Right lobe of liver (tissue), 6 donors: ENCODE measurements around the gene ZMPSTE24. TPM values are rescaled to one million over a fixed set of nuclear protein-coding genes. Genes with fewer than 3 reads are reported as not detected.

Experiments used
- ATAC-seq, 4 donors: fragments of 200-7000 bp; cut with Tn5 transposase; one replicate each; pipeline ENCODE4 v1.9.1; 2020; ENCODE audit warnings: mild to moderate bottlenecking in 4 of 4, moderate library complexity in 4 of 4
- DNase-seq, 3 donors: peaks; one replicate each; pipeline ENCODE4 v3.0.0-alpha.2; 2020
- H3K27ac ChIP-seq, 3 donors: fragments of 200-600 bp; one replicate each; pipeline ENCODE4 v1.8.0; 2022
- H3K27me3 ChIP-seq, 2 donors: fragments of 200-600 bp; one replicate each; pipeline ENCODE4 v1.8.0; 2022
- H3K36me3 ChIP-seq, 4 donors: fragments of 200-600 bp; sonication (generic) in 1 of 4; one replicate each; pipeline versions ENCODE4 v1.5.1 to v1.8.0; 2017 to 2022; ENCODE audit warnings: control low read depth in 1 of 4
- H3K4me1 ChIP-seq, 4 donors: fragments of 200-600 bp; sonication (generic) in 1 of 4; one replicate each; pipeline versions ENCODE4 v1.5.1 to v1.8.0; 2017 to 2022; ENCODE audit warnings: control low read depth in 1 of 4
- H3K4me3 ChIP-seq, 3 donors: fragments of 200-600 bp; one replicate each; pipeline ENCODE4 v1.8.0; 2022
- H3K9me3 ChIP-seq, 4 donors: fragments of 200-600 bp; sonication (generic) in 1 of 4; one replicate each; pipeline versions ENCODE4 v1.5.1 to v1.8.0; 2017 to 2022; ENCODE audit warnings: control low read depth in 1 of 4
- POLR2A ChIP-seq: fragments of 450-650 bp; IDR thresholded peaks from one replicate; pipeline ENCODE4 v1.6.1; 2017; ENCODE audit warnings: antibody characterized with exemption, mild to moderate bottlenecking
- WGBS: methylation state at CpG from one replicate; pipeline ENCODE4 v1.1.6; 2018; ENCODE audit warnings: low coverage, low lambda C conversion rate; ENCODE audit not compliant: insufficient coverage; ENCODE audit errors: missing lambda C conversion rate; 5-methylcytosine and 5-hydroxymethylcytosine counted together
- intact Hi-C, 2 donors: fragments of 100-400 bp; cut with DNase I; formaldehyde crosslinking; loops; one replicate each; pipeline versions ENCODE4 v1.11.2 to v1.14.1; 2022
- total RNA-seq, 6 experiments: library from RNA; depleted of rRNA in 2 of 6; stranded (reverse); fragments of >200 nt in 2 of 6; fragmentation: NEBNext Ultra II Directional in 3 of 6; extraction: Animal tissue kit (Norgen Biotek cat#: 25700) in 3 of 6; gene quantifications; one replicate each; pipeline versions ENCODE4 v1.1.0 to v1.2.4, GENCODE V29; 2016 to 2023
- TF ChIP-seq, protein P1 (sequence below), 4 donors: fragments of 200-600 bp in 3 of 4; fragments of 450-650 bp in 1 of 4; IDR thresholded peaks; one replicate each; pipeline versions ENCODE4 v1.5.1 to v1.8.0; 2016 to 2022; ENCODE audit warnings: antibody characterized with exemption in 4 of 4, mild to moderate bottlenecking in 2 of 4
- donor health status: DM: no; HTN: yes; CAD: no.
- donor health status: DM: no; HTN: no; CAD: no.
- donor health status: DM: no; HTN: no; CAD: no.
- donor health status: DM: no; HTN: yes; CAD: no.
- donor health status: DM: no; HTN: yes; CAD: no.

The ZMPSTE24 gene
- total RNA-seq, 6 experiments from 2014 or later = 21.1 to 36.9 (median 27.5) TPM

DNA sequence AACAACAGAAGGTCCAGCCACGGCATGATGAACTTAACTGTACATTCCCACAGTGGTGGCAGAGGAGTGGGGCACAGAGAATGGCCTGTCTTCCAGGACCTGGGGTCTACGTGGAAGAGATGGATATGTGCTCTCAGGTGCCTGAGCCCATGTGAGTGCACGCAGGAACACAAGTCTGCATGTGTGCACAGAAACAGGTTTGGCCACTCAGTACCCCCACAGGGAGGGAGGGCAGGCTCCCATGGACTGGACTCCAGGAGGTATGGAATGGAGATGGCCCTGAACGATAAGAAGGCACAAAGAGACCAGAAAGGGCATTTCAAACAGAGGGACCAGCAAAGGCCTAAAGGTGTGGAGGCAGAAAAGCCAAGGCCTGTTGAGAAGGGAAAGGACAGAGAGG lies 48.3 kb downstream of the ZMPSTE24 start:
- Histone ChIP-seq H3K27me3 (no peaks in the 10 kb centered on the region), H3K36me3 (no peaks in the 10 kb centered on the region), H3K9me3 (no peaks in the 10 kb centered on the region), H3K27ac (no peak overlapping the region), H3K4me3 (no peak overlapping the region), H3K4me1 (no peaks in the 10 kb centered on the region)
- no peak for ATAC-seq
- intact Hi-C loops = no loop called here
- TF ChIP-seq, protein P1, sequence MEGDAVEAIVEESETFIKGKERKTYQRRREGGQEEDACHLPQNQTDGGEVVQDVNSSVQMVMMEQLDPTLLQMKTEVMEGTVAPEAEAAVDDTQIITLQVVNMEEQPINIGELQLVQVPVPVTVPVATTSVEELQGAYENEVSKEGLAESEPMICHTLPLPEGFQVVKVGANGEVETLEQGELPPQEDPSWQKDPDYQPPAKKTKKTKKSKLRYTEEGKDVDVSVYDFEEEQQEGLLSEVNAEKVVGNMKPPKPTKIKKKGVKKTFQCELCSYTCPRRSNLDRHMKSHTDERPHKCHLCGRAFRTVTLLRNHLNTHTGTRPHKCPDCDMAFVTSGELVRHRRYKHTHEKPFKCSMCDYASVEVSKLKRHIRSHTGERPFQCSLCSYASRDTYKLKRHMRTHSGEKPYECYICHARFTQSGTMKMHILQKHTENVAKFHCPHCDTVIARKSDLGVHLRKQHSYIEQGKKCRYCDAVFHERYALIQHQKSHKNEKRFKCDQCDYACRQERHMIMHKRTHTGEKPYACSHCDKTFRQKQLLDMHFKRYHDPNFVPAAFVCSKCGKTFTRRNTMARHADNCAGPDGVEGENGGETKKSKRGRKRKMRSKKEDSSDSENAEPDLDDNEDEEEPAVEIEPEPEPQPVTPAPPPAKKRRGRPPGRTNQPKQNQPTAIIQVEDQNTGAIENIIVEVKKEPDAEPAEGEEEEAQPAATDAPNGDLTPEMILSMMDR (IDR thresholded peaks at IDR 0.05) = no peak
- no peak for TF ChIP-seq POLR2A
- no peak for DNase-seq
- WGBS = 83% methylated on average over 3 of the region's 4 CpGs

- Histone ChIP-seq H3K9me3 (no peaks in the 10 kb centered on the region), H3K4me3 (no peak overlapping the region), H3K4me1 (no peaks in the 10 kb centered on the region), H3K27ac (no peak overlapping the region), H3K27me3 (no peaks in the 10 kb centered on the region), H3K36me3 (no peaks in the 10 kb centered on the region)
- DNase-seq = no peak
- intact Hi-C loops = no loop called here
- 67% methylated on average over 3 of the region's 6 CpGs for WGBS
- no peak for ATAC-seq
- TF ChIP-seq POLR2A = no peak
- TF ChIP-seq, protein P1 (IDR thresholded peaks at IDR 0.05) = no peak
These were observed 49.1 kb downstream of the ZMPSTE24 start for GRCh38 chr1:40307186-40307585.

GRCh38 chr1:40308036-40308727 lies 50.1 kb downstream of the ZMPSTE24 start:
- DNase-seq (no peak), ATAC-seq (no peak)
- no peak overlapping the region for H3K4me3 ChIP-seq
- intact Hi-C loops = no loop called here
- H3K27me3 ChIP-seq = no peaks in the 10 kb centered on the region
- H3K4me1 ChIP-seq = no peaks in the 10 kb centered on the region
- 48% methylated on average over 2 of the region's 6 CpGs for WGBS
- H3K27ac ChIP-seq = no peak overlapping the region
- no peak for TF ChIP-seq POLR2A
- TF ChIP-seq, protein P1 (IDR thresholded peaks at IDR 0.05) = no peak
- no peaks in the 10 kb centered on the region for H3K36me3 ChIP-seq
- H3K9me3 ChIP-seq = no peaks in the 10 kb centered on the region

GRCh38 chr1:40309374-40310128 lies 51.5 kb downstream of the ZMPSTE24 start:
- 84% methylated on average over 4 of the region's 8 CpGs for WGBS
- Histone ChIP-seq H3K27ac (no peak overlapping the region), H3K27me3 (no peaks in the 10 kb centered on the region), H3K9me3 (no peaks in the 10 kb centered on the region), H3K4me3 (no peak overlapping the region), H3K4me1 (no peaks in the 10 kb centered on the region), H3K36me3 (no peaks in the 10 kb centered on the region)
- TF ChIP-seq, protein P1 (IDR thresholded peaks at IDR 0.05) = no peak
- TF ChIP-seq POLR2A = no peak
- DNase-seq = no peak
- intact Hi-C loops = loop anchor here (10.0 kb wide), 1 partner anchor 165 kb away; no protein-coding TSS in a partner anchor
- ATAC-seq = no peak
